HFF-Myc (cell line): Measurements from ENCODE around the gene RBBP7.

ENCODE experiments used
- DNase-seq: peaks from one replicate; pipeline ENCODE4 v3.0.0-alpha.2; 2011; ENCODE audit warnings: low read depth; ENCODE audit errors: extremely low read depth
- H3K4me3 ChIP-seq: replicated peaks from 2 replicates; pipeline ENCODE4 v1.5.1; 2011; ENCODE audit warnings: low read depth, mild to moderate bottlenecking, control low read depth, low read length
- CTCF ChIP-seq: IDR thresholded peaks from 2 replicates; pipeline ENCODE4 v1.5.1; 2012; ENCODE audit warnings: mild to moderate bottlenecking, low read depth, low read length, control low read depth; ENCODE audit errors: missing control alignments

RBBP7 gene

GRCh38 chrX:16832301-16832700 is 37.9 kb downstream of the RBBP7 start:
- no peak for TF ChIP-seq CTCF
- no peak overlapping the region for H3K4me3 ChIP-seq
- DNase-seq, result no peak

GRCh38 chrX:16828124-16828908 is 41.8 kb downstream of the RBBP7 start:
- TF ChIP-seq CTCF, result no peak
- H3K4me3 ChIP-seq, result no peak overlapping the region
- DNase-seq, result no peak

GRCh38 chrX:16827225-16827624 is 42.9 kb downstream of the RBBP7 start:
- DNase-seq, result no peak
- no peak overlapping the region for H3K4me3 ChIP-seq
- TF ChIP-seq CTCF, result no peak

GRCh38 chrX:16826207-16826606 is 44.0 kb downstream of the RBBP7 start:
- H3K4me3 ChIP-seq, result no peak overlapping the region
- TF ChIP-seq CTCF, result peak; percentile 18
- DNase-seq, result no peak

- no peak for TF ChIP-seq CTCF
- DNase-seq, result no peak
Measured at GRCh38 chrX:16825264-16826035, 44.7 kb downstream of the RBBP7 start.

GRCh38 chrX:16822723-16823122 is 47.4 kb downstream of the RBBP7 start:
- no peak overlapping the region for H3K4me3 ChIP-seq
- no peak for TF ChIP-seq CTCF
- DNase-seq, result no peak

More at GRCh38 chrX:16825264-16826035, 44.7 kb downstream of the RBBP7 start:
- no peak overlapping the region for H3K4me3 ChIP-seq
